K562 (cell line): ENCODE data around the gene LINS1. TPM values are rescaled to one million over a fixed set of nuclear protein-coding genes. Genes with fewer than 3 reads are reported as not detected.

Source experiments
- polyA plus RNA-seq, 8 experiments: library from polyadenylated mRNA; depleted of rRNA in 4 of 8; stranded (reverse) in 5 of 8; unstranded in 3 of 8; fragments of >200 nt; fragmentation: Nextera tagmentation in 2 of 8; fragmentation: Illumina TruSeq in 1 of 8; extraction: Ambion mirVana in 2 of 8; extraction: Trizol in 1 of 8; gene quantifications; 2 replicates each; pipeline versions ENCODE4 v1.2.1 to v1.2.3, GENCODE V29; 2011 to 2014; ENCODE audit warnings: inconsistent platforms in 1 of 8, missing spikeins in 1 of 8
- total RNA-seq, 7 experiments: library from RNA; depleted of rRNA in 6 of 7; stranded (reverse); fragments of >200 nt in 6 of 7; fragmentation: Illumina TruSeq in 2 of 7; extraction: Trizol in 2 of 7; gene quantifications; 2 replicates each; pipeline versions ENCODE4 v1.2.1 to v1.2.3, GENCODE V29; 2011 to 2021; ENCODE audit warnings: low replicate concordance in 1 of 7
- TF ChIP-seq, protein P1 (sequence below): fragments of 450-650 bp; IDR thresholded peaks from 2 replicates; pipeline ENCODE4 v1.6.1; 2016; ENCODE audit warnings: mild to moderate bottlenecking, moderate library complexity

Gene LINS1
- total and polyA plus RNA-seq, 9 of the 15 experiments (the other 6 are each of a cell fraction or from before 2014, with no cell fraction given): 15.4 to 31.4 (median 24.6) TPM

DNA sequence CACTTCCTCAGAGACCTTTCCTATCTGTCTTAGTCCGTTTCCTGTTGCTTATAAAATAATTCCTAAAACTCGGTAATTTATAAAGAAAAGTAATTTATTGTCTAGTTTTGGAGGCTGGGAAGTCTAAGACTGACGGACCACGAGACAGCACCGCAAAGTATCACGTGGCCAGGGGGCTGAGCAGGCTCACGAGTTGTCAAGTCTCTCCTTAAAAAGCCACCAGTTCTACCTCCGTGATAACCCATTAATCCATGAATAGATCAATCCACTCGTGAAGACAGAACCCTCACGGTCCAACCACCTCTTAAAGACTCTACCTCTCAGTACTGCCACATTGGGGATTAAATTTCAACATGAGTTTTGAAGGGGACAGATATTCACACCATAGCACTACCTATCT lies 821 bp downstream of the LINS1 start (continued):
- TF ChIP-seq, protein P1, sequence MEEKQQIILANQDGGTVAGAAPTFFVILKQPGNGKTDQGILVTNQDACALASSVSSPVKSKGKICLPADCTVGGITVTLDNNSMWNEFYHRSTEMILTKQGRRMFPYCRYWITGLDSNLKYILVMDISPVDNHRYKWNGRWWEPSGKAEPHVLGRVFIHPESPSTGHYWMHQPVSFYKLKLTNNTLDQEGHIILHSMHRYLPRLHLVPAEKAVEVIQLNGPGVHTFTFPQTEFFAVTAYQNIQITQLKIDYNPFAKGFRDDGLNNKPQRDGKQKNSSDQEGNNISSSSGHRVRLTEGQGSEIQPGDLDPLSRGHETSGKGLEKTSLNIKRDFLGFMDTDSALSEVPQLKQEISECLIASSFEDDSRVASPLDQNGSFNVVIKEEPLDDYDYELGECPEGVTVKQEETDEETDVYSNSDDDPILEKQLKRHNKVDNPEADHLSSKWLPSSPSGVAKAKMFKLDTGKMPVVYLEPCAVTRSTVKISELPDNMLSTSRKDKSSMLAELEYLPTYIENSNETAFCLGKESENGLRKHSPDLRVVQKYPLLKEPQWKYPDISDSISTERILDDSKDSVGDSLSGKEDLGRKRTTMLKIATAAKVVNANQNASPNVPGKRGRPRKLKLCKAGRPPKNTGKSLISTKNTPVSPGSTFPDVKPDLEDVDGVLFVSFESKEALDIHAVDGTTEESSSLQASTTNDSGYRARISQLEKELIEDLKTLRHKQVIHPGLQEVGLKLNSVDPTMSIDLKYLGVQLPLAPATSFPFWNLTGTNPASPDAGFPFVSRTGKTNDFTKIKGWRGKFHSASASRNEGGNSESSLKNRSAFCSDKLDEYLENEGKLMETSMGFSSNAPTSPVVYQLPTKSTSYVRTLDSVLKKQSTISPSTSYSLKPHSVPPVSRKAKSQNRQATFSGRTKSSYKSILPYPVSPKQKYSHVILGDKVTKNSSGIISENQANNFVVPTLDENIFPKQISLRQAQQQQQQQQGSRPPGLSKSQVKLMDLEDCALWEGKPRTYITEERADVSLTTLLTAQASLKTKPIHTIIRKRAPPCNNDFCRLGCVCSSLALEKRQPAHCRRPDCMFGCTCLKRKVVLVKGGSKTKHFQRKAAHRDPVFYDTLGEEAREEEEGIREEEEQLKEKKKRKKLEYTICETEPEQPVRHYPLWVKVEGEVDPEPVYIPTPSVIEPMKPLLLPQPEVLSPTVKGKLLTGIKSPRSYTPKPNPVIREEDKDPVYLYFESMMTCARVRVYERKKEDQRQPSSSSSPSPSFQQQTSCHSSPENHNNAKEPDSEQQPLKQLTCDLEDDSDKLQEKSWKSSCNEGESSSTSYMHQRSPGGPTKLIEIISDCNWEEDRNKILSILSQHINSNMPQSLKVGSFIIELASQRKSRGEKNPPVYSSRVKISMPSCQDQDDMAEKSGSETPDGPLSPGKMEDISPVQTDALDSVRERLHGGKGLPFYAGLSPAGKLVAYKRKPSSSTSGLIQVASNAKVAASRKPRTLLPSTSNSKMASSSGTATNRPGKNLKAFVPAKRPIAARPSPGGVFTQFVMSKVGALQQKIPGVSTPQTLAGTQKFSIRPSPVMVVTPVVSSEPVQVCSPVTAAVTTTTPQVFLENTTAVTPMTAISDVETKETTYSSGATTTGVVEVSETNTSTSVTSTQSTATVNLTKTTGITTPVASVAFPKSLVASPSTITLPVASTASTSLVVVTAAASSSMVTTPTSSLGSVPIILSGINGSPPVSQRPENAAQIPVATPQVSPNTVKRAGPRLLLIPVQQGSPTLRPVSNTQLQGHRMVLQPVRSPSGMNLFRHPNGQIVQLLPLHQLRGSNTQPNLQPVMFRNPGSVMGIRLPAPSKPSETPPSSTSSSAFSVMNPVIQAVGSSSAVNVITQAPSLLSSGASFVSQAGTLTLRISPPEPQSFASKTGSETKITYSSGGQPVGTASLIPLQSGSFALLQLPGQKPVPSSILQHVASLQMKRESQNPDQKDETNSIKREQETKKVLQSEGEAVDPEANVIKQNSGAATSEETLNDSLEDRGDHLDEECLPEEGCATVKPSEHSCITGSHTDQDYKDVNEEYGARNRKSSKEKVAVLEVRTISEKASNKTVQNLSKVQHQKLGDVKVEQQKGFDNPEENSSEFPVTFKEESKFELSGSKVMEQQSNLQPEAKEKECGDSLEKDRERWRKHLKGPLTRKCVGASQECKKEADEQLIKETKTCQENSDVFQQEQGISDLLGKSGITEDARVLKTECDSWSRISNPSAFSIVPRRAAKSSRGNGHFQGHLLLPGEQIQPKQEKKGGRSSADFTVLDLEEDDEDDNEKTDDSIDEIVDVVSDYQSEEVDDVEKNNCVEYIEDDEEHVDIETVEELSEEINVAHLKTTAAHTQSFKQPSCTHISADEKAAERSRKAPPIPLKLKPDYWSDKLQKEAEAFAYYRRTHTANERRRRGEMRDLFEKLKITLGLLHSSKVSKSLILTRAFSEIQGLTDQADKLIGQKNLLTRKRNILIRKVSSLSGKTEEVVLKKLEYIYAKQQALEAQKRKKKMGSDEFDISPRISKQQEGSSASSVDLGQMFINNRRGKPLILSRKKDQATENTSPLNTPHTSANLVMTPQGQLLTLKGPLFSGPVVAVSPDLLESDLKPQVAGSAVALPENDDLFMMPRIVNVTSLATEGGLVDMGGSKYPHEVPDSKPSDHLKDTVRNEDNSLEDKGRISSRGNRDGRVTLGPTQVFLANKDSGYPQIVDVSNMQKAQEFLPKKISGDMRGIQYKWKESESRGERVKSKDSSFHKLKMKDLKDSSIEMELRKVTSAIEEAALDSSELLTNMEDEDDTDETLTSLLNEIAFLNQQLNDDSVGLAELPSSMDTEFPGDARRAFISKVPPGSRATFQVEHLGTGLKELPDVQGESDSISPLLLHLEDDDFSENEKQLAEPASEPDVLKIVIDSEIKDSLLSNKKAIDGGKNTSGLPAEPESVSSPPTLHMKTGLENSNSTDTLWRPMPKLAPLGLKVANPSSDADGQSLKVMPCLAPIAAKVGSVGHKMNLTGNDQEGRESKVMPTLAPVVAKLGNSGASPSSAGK: peak; percentile 38; the same call in 1 of the 2 replicates
